GM23338 (cell line): Measurements from ENCODE around the gene AFF1. TPM values are rescaled to one million over a fixed set of nuclear protein-coding genes. Genes with fewer than 3 reads are reported as not detected.
A peak's percentile ranks its signal among the peaks of the same experiment; 100 is the strongest.

Source experiments
- ATAC-seq: fragments of 200-7000 bp; cut with Tn5 transposase; 3 replicates; pipeline ENCODE4 v1.9.1; 2020
- DNase-seq: peaks from one replicate; pipeline ENCODE4 v3.0.0-alpha.2; 2015; ENCODE audit warnings: low spot score
- H2AFZ ChIP-seq: fragments of 200-600 bp; sonication (generic); 2 replicates; pipeline ENCODE4 v1.8.0; 2016; ENCODE audit warnings: antibody characterized with exemption, mild to moderate bottlenecking, moderate library complexity
- H3F3A ChIP-seq: fragments of 200-600 bp; sonication (generic); replicated peaks from 2 replicates; pipeline ENCODE4 v1.8.0; 2017; ENCODE audit warnings: antibody characterized with exemption, mixed run types, low read depth
- H3K27ac ChIP-seq: fragments of 200-600 bp; sonication (generic); 2 replicates; pipeline ENCODE4 v1.6.1; 2016; ENCODE audit warnings: low read depth
- H3K27me3 ChIP-seq: fragments of 200-600 bp; sonication (generic); 2 replicates; pipeline ENCODE4 v1.8.0; 2016; ENCODE audit warnings: mild to moderate bottlenecking, mixed run types, moderate library complexity; ENCODE audit not compliant: insufficient read depth
- H3K36me3 ChIP-seq: fragments of 200-600 bp; sonication (generic); 2 replicates; pipeline ENCODE4 v1.8.0; 2016; ENCODE audit warnings: mild to moderate bottlenecking; ENCODE audit not compliant: insufficient read depth
- H3K4me1 ChIP-seq: fragments of 200-600 bp; sonication (generic); 2 replicates; pipeline ENCODE4 v1.8.0; 2016; ENCODE audit warnings: mild to moderate bottlenecking, moderate library complexity; ENCODE audit not compliant: insufficient read depth
- H3K4me2 ChIP-seq: fragments of 200-600 bp; sonication (generic); 2 replicates; pipeline ENCODE4 v1.7.1; 2017; ENCODE audit warnings: mixed run types
- H3K4me3 ChIP-seq: fragments of 200-600 bp; sonication (generic); 2 replicates; pipeline ENCODE4 v1.6.1; 2016; ENCODE audit warnings: mixed run types
- H3K79me2 ChIP-seq: fragments of 200-600 bp; sonication (generic); replicated peaks from 2 replicates; pipeline ENCODE4 v1.8.0; 2017; ENCODE audit warnings: mild to moderate bottlenecking; ENCODE audit not compliant: insufficient read depth
- H3K9me2 ChIP-seq: fragments of 200-600 bp; sonication (generic); 2 replicates; pipeline ENCODE4 v1.8.0; 2017; ENCODE audit not compliant: insufficient read depth
- H4K20me1 ChIP-seq: fragments of 200-600 bp; sonication (generic); replicated peaks from 2 replicates; pipeline ENCODE4 v1.8.0; 2017; ENCODE audit warnings: mild to moderate bottlenecking; ENCODE audit not compliant: insufficient read depth
- H3K27ac Mint-ChIP-seq: 2 replicates; pipeline ENCODE4 v1.8.0; 2020; ENCODE audit warnings: inconsistent platforms, mild to moderate bottlenecking, moderate library complexity, mixed read lengths
- H3K27me3 Mint-ChIP-seq: 3 replicates; pipeline ENCODE4 v1.8.0; 2022; ENCODE audit warnings: low read depth, mild to moderate bottlenecking, moderate library complexity, mixed read lengths, inconsistent platforms; ENCODE audit not compliant: insufficient read depth, poor library complexity
- H3K36me3 Mint-ChIP-seq: 3 replicates; pipeline ENCODE4 v1.8.0; 2021; ENCODE audit warnings: low read depth, mild to moderate bottlenecking, inconsistent platforms, moderate library complexity, mixed read lengths
- H3K4me1 Mint-ChIP-seq: 3 replicates; pipeline ENCODE4 v1.8.0; 2020; ENCODE audit warnings: mild to moderate bottlenecking, inconsistent platforms, mixed read lengths
- H3K4me3 Mint-ChIP-seq: 3 replicates; pipeline ENCODE4 v1.8.0; 2021; ENCODE audit warnings: moderate library complexity, mild to moderate bottlenecking, inconsistent platforms, mixed read lengths
- H3K9me3 Mint-ChIP-seq: 3 replicates; pipeline ENCODE4 v1.8.0; 2020; ENCODE audit warnings: moderate library complexity, mild to moderate bottlenecking, inconsistent platforms, mixed read lengths
- CREB1 ChIP-seq: fragments of 250-450 bp; sonication (Bioruptor Pico); IDR thresholded peaks from 2 replicates; pipeline ENCODE4 v1.5.0; 2020; ENCODE audit warnings: low read depth, mild to moderate bottlenecking, moderate library complexity
- CTCF ChIP-seq, 2 experiments: fragments of 200-600 bp in 1 of 2; sonication (generic) in 1 of 2; conservative IDR thresholded peaks; 2 replicates each; pipeline versions ENCODE4 v1.5.1 to v1.6.1; 2016 to 2017; ENCODE audit warnings: antibody characterized with exemption in 2 of 2, low read depth in 2 of 2, mild to moderate bottlenecking in 2 of 2, moderate library complexity in 1 of 2
- ETS1 ChIP-seq: IDR thresholded peaks from 2 replicates; pipeline ENCODE4 v1.6.1; 2016; ENCODE audit warnings: antibody characterized with exemption
- EZH2 ChIP-seq: fragments of 200-600 bp; sonication (generic); IDR thresholded peaks from one replicate; pipeline ENCODE4 v1.8.0; 2017; ENCODE audit warnings: antibody characterized with exemption, mild to moderate bottlenecking, low read depth; ENCODE audit not compliant: unreplicated experiment
- EZH2phosphoT487 ChIP-seq: fragments of 200-600 bp; sonication (generic); IDR thresholded peaks from one replicate; pipeline ENCODE4 v1.8.1; 2018; ENCODE audit warnings: antibody characterized with exemption; ENCODE audit not compliant: unreplicated experiment
- POLR2AphosphoS5 ChIP-seq: IDR thresholded peaks from 2 replicates; pipeline ENCODE4 v1.6.1; 2016; ENCODE audit warnings: antibody characterized with exemption, low read depth
- REST ChIP-seq: IDR thresholded peaks from one replicate; pipeline ENCODE4 v1.6.1; 2018; ENCODE audit warnings: antibody characterized with exemption; ENCODE audit not compliant: unreplicated experiment
- ZNF114 ChIP-seq: fragments of 250-450 bp; sonication (Bioruptor Pico); IDR thresholded peaks from 2 replicates; pipeline ENCODE4 v1.5.0; 2020; ENCODE audit warnings: mild to moderate bottlenecking, moderate library complexity
- polyA plus RNA-seq: library from polyadenylated mRNA; unstranded; fragments of >200 nt; fragmentation: Nextera tagmentation; extraction: Ambion mirVana; gene quantifications from 2 replicates; pipeline ENCODE4 v1.2.1, GENCODE V29; 2016
- total RNA-seq: library from RNA; depleted of rRNA; stranded (reverse); fragments of >200 nt; shearing (Covaris generic); gene quantifications from 2 replicates; pipeline ENCODE4 v1.2.3, GENCODE V29; 2014

The AFF1 gene
- total and polyA plus RNA-seq, 2 experiments from 2014 or later = 42.6 to 67.2 TPM

- no peak for ATAC-seq
Measured at GRCh38 chr4:87045234-87045558, 110.4 kb downstream of the AFF1 start.

GRCh38 chr4:87045659-87046058 lies 110.8 kb downstream of the AFF1 start:
- DNase-seq = no peak
- no peaks in the 10 kb centered on the region for H3K27me3 ChIP-seq
- peaks cover 21% of the 10 kb centered on the region for H3K36me3 Mint-ChIP-seq
- peak overlapping the region; percentile 55; the same call in 1 of the 2 replicates for H3K4me2 ChIP-seq
- no peaks in the 10 kb centered on the region for H3F3A ChIP-seq
- no peak overlapping the region; the same call in 1 of the 2 replicates for H3K27ac Mint-ChIP-seq
- H4K20me1 ChIP-seq = peaks cover 23% of the 10 kb centered on the region
- peaks cover 4% of the 10 kb centered on the region for H3K27me3 Mint-ChIP-seq
- no peak overlapping the region for H3K27ac ChIP-seq
- H3K4me1 Mint-ChIP-seq = peaks cover 45% of the 10 kb centered on the region
- H3K4me3 ChIP-seq = no peak overlapping the region
- H3K4me1 ChIP-seq = peaks cover 58% of the 10 kb centered on the region
- TF ChIP-seq ETS1 (no peak), EZH2 (no peak), EZH2phosphoT487 (no peak), POLR2AphosphoS5 (no peak), REST (no peak), CREB1 (no peak), ZNF114 (CRISPR knock-in tag) (no peak), CTCF (conservative IDR thresholded peaks at IDR 0.05; ENCODE audit: low read depth in 2 of 2) (no peak)
- no peak for ATAC-seq
- H3K36me3 ChIP-seq = peaks cover 2% of the 10 kb centered on the region; the same call in 1 of the 2 replicates
- no peaks in the 10 kb centered on the region for H3K9me2 ChIP-seq
- H3K4me3 Mint-ChIP-seq = no peak overlapping the region
- H3K9me3 Mint-ChIP-seq = no peaks in the 10 kb centered on the region; the same call in 2 of the 3 replicates
- H2AFZ ChIP-seq = no peak overlapping the region
- peaks cover 89% of the 10 kb centered on the region for H3K79me2 ChIP-seq

More at GRCh38 chr4:87045234-87045558, 110.4 kb downstream of the AFF1 start:
- peaks cover 4% of the 10 kb centered on the region for H3K27me3 Mint-ChIP-seq
- Histone ChIP-seq H3K9me2 (no peaks in the 10 kb centered on the region), H3K79me2 (peaks cover 89% of the 10 kb centered on the region), H3K36me3 (no peaks in the 10 kb centered on the region), H3K4me1 (peaks cover 58% of the 10 kb centered on the region), H3K27ac (no peak overlapping the region), H3K4me2 (peak overlapping the region; percentile 55), H3K27me3 (no peaks in the 10 kb centered on the region), H2AFZ (no peak overlapping the region), H3K4me3 (no peak overlapping the region), H4K20me1 (peaks cover 23% of the 10 kb centered on the region), H3F3A (no peaks in the 10 kb centered on the region)
- no peak overlapping the region for H3K27ac Mint-ChIP-seq
- DNase-seq = no peak
- peaks cover 45% of the 10 kb centered on the region for H3K4me1 Mint-ChIP-seq
- no peak for TF ChIP-seq EZH2
- TF ChIP-seq ZNF114 (CRISPR knock-in tag) = no peak
- H3K9me3 Mint-ChIP-seq = no peaks in the 10 kb centered on the region; the same call in 2 of the 3 replicates
- H3K4me3 Mint-ChIP-seq = no peak overlapping the region
- peaks cover 18% of the 10 kb centered on the region for H3K36me3 Mint-ChIP-seq
